Skeletal muscle satellite cell (primary cell): ENCODE data around the gene PDHX.

Source experiments
- H3K27me3 ChIP-seq: 2 replicates; pipeline ENCODE4 v1.7.0; 2013; ENCODE audit warnings: low read length; ENCODE audit not compliant: control insufficient read depth, insufficient read depth
- H3K36me3 ChIP-seq: 2 replicates; pipeline ENCODE4 v1.7.0; 2013; ENCODE audit warnings: mild to moderate bottlenecking, control low read depth, low read length; ENCODE audit not compliant: insufficient read depth
- H3K4me1 ChIP-seq: 2 replicates; pipeline ENCODE4 v1.7.0; 2013; ENCODE audit warnings: low read length; ENCODE audit not compliant: control insufficient read depth, insufficient read depth
- H3K4me2 ChIP-seq: 2 replicates; pipeline ENCODE4 v1.7.0; 2013; ENCODE audit warnings: mild to moderate bottlenecking, low read length
- H3K4me3 ChIP-seq: 2 replicates; pipeline ENCODE4 v1.7.0; 2013; ENCODE audit warnings: low read length
- H3K9ac ChIP-seq: 2 replicates; pipeline ENCODE4 v1.7.0; 2013; ENCODE audit warnings: mild to moderate bottlenecking, low read depth, low read length, moderate library complexity
- H3K9me3 ChIP-seq: replicated peaks from 2 replicates; pipeline ENCODE4 v1.7.0; 2013; ENCODE audit warnings: mild to moderate bottlenecking, control low read depth, low read length

The PDHX gene

DNA sequence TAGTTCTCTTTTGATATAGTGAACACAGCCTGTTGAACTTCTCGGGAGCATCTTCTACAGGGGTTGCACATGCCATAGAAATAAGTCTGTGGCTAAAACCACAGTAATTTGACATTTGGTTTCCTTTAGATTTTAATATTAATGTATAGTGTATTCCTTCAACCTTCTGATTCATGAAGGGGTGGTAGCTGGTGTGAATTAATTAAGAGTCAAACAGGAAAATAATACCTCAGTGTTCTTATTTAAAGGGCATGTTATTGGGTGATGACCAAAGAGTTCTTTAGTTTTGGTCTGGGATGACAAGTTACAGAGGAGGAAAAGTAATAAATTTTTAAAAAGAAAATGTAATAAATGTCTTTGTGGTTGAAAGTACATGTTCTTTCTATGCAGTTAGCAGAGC lies 86.8 kb downstream of the PDHX start:
- no peaks in the 10 kb centered on the region for H3K9me3 ChIP-seq
- H3K36me3 ChIP-seq: no peaks in the 10 kb centered on the region
- H3K4me1 ChIP-seq: peaks cover 21% of the 10 kb centered on the region
- H3K4me3 ChIP-seq: no peak overlapping the region
- H3K27me3 ChIP-seq: no peaks in the 10 kb centered on the region
- H3K9ac ChIP-seq: no peak overlapping the region
- H3K4me2 ChIP-seq: no peak overlapping the region

DNA sequence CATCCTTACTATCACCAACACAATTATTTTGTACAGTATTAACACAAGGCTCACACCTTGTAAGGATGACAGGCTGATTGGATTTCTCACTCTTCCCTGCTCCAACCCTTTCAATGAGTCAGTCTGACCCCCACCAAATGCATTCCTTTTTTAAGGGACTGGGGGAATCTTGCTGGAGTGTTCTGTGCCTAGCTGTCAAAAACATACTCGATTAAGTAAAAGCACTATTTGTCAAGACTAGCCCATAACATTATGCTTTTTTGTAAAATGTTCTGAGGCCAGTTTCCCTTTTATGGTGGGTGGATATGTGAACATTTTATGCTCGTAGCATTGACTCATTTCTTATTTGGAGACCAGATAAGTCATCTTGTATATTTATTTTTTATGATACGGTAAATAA lies 87.2 kb downstream of the PDHX start:
- Histone ChIP-seq H3K9me3 (no peaks in the 10 kb centered on the region), H3K4me1 (peaks cover 19% of the 10 kb centered on the region), H3K4me3 (no peak overlapping the region), H3K36me3 (no peaks in the 10 kb centered on the region), H3K9ac (no peak overlapping the region), H3K4me2 (peak overlapping the region; percentile 49), H3K27me3 (no peaks in the 10 kb centered on the region)

DNA sequence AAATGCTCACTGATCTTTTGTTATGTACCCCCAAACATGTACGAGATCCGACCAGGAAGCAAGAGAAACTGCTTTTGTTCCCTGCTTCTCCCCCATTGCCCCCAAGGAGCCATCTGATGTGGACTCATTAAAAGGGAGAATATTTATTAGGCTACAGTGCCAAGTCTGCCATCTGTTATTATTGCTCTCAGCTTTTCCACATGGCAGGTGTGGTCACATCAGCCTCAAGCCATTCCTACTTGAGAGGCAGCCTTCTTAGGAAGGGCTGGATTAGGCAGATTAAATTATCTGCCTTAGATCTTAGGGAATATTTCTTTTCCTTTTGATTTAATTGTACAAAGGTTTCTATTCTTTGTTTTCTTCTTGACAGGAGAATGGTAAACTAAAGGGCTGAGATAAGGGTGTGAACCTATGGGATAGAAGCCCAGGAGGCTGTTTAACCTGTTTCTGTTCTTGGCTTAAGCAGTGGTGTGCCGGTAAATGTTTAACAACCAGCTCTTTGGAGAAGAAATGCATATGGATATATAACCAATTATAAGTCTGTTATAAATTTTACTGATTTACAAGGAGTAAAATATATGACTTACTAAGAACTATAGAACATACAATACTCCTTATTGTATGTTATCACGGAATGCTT lies 88.8 kb downstream of the PDHX start:
- Histone ChIP-seq H3K36me3 (no peaks in the 10 kb centered on the region), H3K9ac (no peak overlapping the region), H3K9me3 (no peaks in the 10 kb centered on the region), H3K4me1 (peaks cover 34% of the 10 kb centered on the region), H3K4me3 (no peak overlapping the region), H3K27me3 (no peaks in the 10 kb centered on the region), H3K4me2 (no peak overlapping the region)

DNA sequence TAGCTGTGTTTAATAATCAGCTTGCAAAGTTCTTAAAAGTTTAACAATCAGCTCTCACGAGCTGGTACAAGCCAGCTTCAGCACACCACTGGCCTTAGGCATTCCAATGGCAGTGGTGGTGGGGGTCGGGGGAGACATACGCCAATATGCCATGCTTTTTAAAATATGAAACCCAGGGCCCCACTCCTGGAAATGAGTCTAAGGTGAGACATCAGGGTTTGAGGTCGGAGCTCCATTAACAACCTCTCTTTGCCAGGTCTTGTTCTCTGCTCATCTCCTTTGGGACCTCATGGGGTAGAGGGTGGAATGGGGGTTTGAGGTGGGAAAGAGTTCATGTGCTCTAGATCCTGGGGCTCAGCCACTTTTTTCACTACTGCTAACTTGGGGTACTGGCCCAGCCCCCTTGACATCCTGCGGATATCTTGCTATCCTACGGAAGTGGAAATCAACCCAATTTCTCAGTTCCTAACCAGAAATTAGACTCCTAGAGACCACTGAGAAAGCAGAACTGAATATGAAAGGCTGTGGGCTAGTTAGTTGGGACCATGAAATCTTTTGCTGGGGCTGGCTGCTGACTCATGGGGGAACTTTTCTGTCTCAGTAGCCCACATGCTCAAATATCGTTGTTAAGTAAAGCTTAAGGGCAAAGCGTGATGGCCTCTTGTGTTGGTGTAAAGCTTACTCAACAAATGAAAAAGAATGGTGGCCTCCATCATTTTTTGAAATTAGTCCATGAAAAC lies 90.1 kb downstream of the PDHX start:
- Histone ChIP-seq H3K4me3 (no peak overlapping the region), H3K4me2 (no peak overlapping the region), H3K9ac (no peak overlapping the region), H3K27me3 (no peaks in the 10 kb centered on the region), H3K36me3 (no peaks in the 10 kb centered on the region), H3K9me3 (no peaks in the 10 kb centered on the region), H3K4me1 (peaks cover 41% of the 10 kb centered on the region)

DNA sequence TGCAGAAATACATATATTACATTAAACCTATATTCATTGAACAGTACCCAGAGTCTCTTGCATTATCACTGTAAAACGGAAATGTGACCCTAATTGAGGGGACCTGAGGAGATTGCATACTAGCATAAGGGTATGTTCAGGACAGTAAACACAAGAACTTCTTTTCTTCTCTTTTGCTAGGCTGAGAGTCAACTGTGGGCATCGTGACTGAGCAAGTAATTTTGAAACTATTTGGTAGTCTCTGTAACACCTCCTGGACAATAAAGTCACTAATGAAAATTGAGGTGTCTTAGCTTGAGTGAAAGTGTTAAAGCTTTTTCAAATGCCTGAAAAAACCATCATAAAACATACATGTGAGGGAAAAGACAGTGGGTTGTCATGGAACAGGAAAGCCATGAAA lies 90.9 kb downstream of the PDHX start:
- Histone ChIP-seq H3K4me3 (no peak overlapping the region), H3K36me3 (no peaks in the 10 kb centered on the region)

DNA sequence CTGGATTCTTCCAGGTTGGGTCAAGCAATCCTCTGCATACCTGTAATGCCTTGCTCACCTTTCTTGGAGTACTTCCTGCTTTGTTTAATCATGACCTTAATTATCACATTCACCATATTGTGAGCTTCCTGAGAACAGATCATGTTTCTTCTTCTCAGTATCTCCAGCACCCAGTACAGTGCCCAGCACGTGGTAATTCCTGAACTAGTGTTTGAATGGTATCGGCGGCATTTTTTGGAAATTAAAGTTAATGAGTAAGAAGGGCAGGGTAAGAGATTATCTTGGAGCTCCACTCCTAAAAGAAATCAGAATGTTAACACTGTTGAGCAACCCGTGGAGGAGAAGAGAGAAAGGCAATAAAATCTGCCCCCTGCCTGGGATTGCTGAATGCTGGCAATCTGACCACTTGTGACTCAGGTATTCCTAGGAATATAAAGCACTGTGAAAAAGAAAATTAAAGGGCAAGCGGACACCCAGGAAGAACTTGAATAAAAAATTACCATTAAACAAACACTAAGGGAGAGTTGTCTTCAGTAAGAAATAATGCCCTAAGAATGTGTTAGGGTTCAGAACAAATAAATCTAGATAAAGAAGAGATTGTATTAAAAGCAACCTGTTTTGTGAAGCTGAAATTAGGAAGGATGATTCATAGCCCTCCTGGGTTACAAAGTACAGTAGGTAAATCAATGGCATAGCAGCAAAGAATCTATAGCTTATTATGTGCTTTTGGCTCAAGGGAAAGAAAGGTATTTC lies 92.9 kb downstream of the PDHX start:
- Histone ChIP-seq H3K9ac (peak overlapping the region; percentile 31), H3K4me3 (peak overlapping the region; percentile 26), H3K27me3 (no peaks in the 10 kb centered on the region), H3K36me3 (no peaks in the 10 kb centered on the region), H3K4me2 (peak overlapping the region; percentile 54), H3K4me1 (peaks cover 38% of the 10 kb centered on the region), H3K9me3 (no peaks in the 10 kb centered on the region)

More for the DNA sequence above, 90.9 kb downstream of the PDHX start:
- Histone ChIP-seq H3K9me3 (no peaks in the 10 kb centered on the region), H3K4me2 (no peak overlapping the region), H3K4me1 (peaks cover 43% of the 10 kb centered on the region), H3K27me3 (no peaks in the 10 kb centered on the region), H3K9ac (no peak overlapping the region)

DNA sequence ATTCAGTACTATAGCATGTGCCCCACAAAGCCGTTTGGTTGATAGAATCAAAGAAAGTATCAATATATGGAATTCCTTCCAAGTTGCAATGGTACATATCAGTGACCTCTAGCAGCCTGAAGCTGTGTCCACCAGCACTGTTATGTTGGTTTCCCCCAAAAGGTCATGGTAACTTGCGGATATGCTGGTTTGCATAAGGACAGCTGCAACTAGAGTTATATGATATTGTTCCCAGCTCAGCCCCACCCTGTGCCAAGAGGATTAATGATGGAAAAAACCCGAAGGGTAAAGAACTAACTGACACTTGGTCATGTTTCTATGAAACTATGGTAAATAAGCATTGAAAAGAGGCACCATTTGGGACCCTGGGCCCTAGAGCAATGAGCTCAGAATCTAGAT lies 93.5 kb downstream of the PDHX start:
- no peaks in the 10 kb centered on the region for H3K9me3 ChIP-seq
- H3K4me1 ChIP-seq: peaks cover 42% of the 10 kb centered on the region
- peak overlapping the region; percentile 27 for H3K4me2 ChIP-seq
- no peaks in the 10 kb centered on the region for H3K27me3 ChIP-seq
- peak overlapping the region; percentile 2 for H3K9ac ChIP-seq
- no peaks in the 10 kb centered on the region for H3K36me3 ChIP-seq
- H3K4me3 ChIP-seq: no peak overlapping the region

DNA sequence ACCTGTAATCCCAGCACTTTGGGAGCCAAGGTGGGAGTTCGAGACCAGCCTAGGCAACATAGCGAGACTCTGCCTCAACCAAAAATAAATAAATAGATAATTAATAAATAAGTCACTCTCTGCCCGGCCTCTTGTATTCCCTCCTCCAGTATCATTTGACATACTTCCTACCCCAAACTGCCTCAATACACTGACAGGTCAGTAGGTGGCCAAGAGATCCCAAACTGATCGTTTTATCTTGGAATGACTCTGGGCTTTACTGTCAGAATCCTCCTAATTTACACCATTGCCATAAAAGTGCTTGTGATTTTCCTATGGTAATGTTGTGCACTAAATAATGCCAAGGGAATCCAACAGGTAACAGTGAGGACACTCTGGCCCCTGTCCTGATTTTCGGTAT lies 94.2 kb downstream of the PDHX start:
- H3K9me3 ChIP-seq: no peaks in the 10 kb centered on the region
- peaks cover 42% of the 10 kb centered on the region for H3K4me1 ChIP-seq
- H3K36me3 ChIP-seq: no peaks in the 10 kb centered on the region
- H3K4me2 ChIP-seq: no peak overlapping the region
- no peak overlapping the region for H3K9ac ChIP-seq
- no peaks in the 10 kb centered on the region for H3K27me3 ChIP-seq
- no peak overlapping the region for H3K4me3 ChIP-seq

DNA sequence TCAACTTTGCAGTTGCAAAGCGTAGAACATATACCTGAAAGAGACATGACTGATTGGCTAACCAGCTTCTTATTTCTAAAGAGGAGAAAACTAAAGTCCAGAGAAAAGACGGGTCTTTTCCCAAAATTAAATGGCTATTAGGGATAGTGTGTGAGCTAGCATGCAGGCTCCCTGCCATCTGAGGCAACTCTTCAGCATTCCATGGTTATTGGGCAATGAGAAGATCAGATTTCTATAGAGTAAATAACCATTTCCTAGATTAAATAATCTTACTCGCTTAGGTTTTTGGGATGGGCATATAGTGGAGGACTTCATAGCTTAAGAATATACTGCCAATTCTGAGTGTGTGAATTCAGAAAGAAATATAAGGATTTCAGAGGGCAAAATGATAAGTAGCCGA lies 95.0 kb downstream of the PDHX start:
- H3K36me3 ChIP-seq: no peaks in the 10 kb centered on the region
- H3K9me3 ChIP-seq: no peaks in the 10 kb centered on the region
- H3K4me3 ChIP-seq: no peak overlapping the region
- no peak overlapping the region for H3K4me2 ChIP-seq
- H3K4me1 ChIP-seq: peaks cover 42% of the 10 kb centered on the region
- H3K27me3 ChIP-seq: no peaks in the 10 kb centered on the region
- no peak overlapping the region for H3K9ac ChIP-seq

DNA sequence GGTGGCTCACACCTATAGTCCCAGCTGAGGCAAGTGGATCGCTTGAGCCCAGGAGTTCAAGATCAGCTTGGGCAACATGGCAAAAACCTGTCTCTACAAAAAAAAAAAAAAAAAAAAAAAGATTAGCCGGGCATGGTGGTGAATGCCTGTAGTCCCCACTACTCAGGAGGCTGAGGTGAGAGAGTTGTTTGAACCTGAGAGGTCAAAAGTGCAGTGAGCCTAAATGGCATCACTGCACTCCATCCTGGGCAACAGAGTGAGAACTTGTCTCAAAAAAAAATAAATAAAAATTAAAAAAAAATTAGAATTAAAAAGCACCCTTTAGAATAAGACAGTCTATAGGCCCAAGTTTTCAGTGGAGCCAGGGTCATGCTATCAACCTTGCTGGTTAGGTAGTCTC lies 95.5 kb downstream of the PDHX start:
- no peak overlapping the region for H3K4me3 ChIP-seq
- H3K4me1 ChIP-seq: peaks cover 36% of the 10 kb centered on the region
- H3K9me3 ChIP-seq: no peaks in the 10 kb centered on the region
- no peak overlapping the region for H3K4me2 ChIP-seq
- H3K36me3 ChIP-seq: no peaks in the 10 kb centered on the region
- no peaks in the 10 kb centered on the region for H3K27me3 ChIP-seq
- no peak overlapping the region for H3K9ac ChIP-seq

DNA sequence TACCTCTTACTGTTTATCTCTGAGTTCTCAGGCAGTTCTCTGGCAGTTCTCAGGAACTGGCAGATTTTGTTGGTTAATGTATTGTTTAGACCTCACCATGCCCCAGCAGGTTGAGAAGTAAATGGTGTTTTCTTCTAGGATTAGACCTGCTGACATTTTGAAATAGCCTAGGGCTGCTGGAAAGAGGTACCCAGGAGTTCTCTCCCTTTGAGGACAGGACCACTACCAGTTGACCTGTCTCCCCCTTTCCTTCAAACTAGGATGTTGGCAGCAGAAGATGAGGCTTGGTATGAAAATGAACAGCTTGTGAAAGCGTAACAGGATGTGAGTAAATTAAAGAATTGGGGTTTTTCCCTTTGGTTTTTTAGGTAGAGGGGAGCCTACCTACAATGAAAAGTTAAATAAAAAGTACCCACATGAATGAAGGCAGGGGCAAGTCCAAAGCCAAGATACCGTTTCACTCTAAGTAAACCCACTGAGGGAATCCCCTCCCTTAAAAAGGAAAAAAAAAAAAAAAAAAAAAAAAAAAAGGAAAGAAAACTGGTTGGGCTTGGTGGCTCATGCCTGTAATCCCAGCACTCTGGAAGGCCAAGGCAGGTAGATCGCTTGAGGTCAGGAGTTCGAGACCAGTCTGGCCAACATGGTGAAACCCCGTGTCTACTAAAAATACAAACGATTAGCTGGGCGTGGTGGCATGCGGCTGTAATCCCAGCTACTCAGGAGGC lies 96.2 kb downstream of the PDHX start:
- Histone ChIP-seq H3K4me1 (peaks cover 36% of the 10 kb centered on the region), H3K27me3 (no peaks in the 10 kb centered on the region), H3K36me3 (no peaks in the 10 kb centered on the region), H3K4me2 (no peak overlapping the region), H3K9ac (no peak overlapping the region), H3K4me3 (no peak overlapping the region), H3K9me3 (no peaks in the 10 kb centered on the region)
